Adrenal gland (tissue), 5 donors: ENCODE measurements around the gene HRH4.

ENCODE experiments used
- POLR2A ChIP-seq, 2 donors: fragments of 450-650 bp; IDR thresholded peaks; one replicate each; pipeline ENCODE4 v1.6.1; 2017; ENCODE audit warnings: antibody characterized with exemption in 2 of 2, mild to moderate bottlenecking in 2 of 2, moderate library complexity in 1 of 2
- TF ChIP-seq, protein P1 (sequence below), 6 experiments: fragments of 450-650 bp in 4 of 6; fragments of 200-600 bp in 2 of 6; sonication (generic) in 1 of 6; IDR thresholded peaks; 1 replicate in 5 of 6; 2 replicates in 1 of 6; pipeline versions ENCODE4 v1.5.1 to v1.8.0; 2016 to 2021; ENCODE audit warnings: antibody characterized with exemption in 6 of 6, mild to moderate bottlenecking in 2 of 6, moderate library complexity in 1 of 6
- donor health status: DM: no; HTN: no; CAD: no.

DNA sequence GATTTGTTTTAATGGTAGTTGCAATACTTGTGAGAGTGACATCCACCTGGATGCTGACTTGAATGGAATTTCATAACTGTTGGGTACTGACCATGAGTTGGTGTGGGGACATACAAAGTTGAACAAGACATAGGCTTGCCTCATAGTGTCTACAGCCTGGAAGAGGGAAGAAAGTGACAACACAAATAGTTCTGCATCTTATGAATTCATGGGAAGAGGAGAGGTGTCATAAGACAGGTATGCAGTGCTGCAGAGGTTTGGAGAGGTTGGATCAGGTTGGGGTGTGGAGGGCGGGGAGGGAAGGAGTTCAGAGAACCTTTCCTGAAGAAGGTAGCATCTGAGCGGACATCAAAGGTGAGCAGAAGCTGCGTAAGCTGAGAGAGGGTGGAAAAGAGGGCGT is 44.0 kb downstream of the HRH4 start:
- TF ChIP-seq, protein P1, sequence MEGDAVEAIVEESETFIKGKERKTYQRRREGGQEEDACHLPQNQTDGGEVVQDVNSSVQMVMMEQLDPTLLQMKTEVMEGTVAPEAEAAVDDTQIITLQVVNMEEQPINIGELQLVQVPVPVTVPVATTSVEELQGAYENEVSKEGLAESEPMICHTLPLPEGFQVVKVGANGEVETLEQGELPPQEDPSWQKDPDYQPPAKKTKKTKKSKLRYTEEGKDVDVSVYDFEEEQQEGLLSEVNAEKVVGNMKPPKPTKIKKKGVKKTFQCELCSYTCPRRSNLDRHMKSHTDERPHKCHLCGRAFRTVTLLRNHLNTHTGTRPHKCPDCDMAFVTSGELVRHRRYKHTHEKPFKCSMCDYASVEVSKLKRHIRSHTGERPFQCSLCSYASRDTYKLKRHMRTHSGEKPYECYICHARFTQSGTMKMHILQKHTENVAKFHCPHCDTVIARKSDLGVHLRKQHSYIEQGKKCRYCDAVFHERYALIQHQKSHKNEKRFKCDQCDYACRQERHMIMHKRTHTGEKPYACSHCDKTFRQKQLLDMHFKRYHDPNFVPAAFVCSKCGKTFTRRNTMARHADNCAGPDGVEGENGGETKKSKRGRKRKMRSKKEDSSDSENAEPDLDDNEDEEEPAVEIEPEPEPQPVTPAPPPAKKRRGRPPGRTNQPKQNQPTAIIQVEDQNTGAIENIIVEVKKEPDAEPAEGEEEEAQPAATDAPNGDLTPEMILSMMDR (IDR thresholded peaks at IDR 0.05) = no peak
- TF ChIP-seq POLR2A (IDR thresholded peaks at IDR 0.05) = no peak
